Upper lobe of right lung (tissue), 1 donor: ENCODE results near the gene RBM44. TPM values are rescaled to one million over a fixed set of nuclear protein-coding genes. Genes with fewer than 3 reads are reported as not detected.

ENCODE experiments used
- ATAC-seq: fragments of 200-7000 bp; cut with Tn5 transposase; one replicate; pipeline ENCODE4 v1.9.1; 2020; ENCODE audit warnings: mild to moderate bottlenecking, moderate library complexity
- DNase-seq: peaks from one replicate; pipeline ENCODE4 v3.0.0-alpha.2; 2020
- H3K27ac ChIP-seq: fragments of 200-600 bp; one replicate; pipeline ENCODE4 v1.8.0; 2022
- H3K27me3 ChIP-seq: fragments of 200-600 bp; one replicate; pipeline ENCODE4 v1.8.0; 2022; ENCODE audit warnings: mild to moderate bottlenecking
- H3K36me3 ChIP-seq: fragments of 200-600 bp; one replicate; pipeline ENCODE4 v1.8.0; 2022
- H3K4me1 ChIP-seq: fragments of 200-600 bp; one replicate; pipeline ENCODE4 v1.8.0; 2022
- H3K4me3 ChIP-seq: fragments of 200-600 bp; one replicate; pipeline ENCODE4 v1.8.0; 2022; ENCODE audit warnings: mild to moderate bottlenecking
- H3K9me3 ChIP-seq: fragments of 200-600 bp; one replicate; pipeline ENCODE4 v1.8.0; 2022
- intact Hi-C: fragments of 100-400 bp; cut with DNase I; formaldehyde crosslinking; loops from one replicate; pipeline ENCODE4 v1.11.0; 2022
- total RNA-seq: library from RNA; stranded (reverse); fragmentation: NEBNext Ultra II Directional; extraction: Animal tissue kit (Norgen Biotek cat#: 25700); gene quantifications from one replicate; pipeline ENCODE4 v1.2.1, GENCODE V29; 2021
- TF ChIP-seq, protein P1 (sequence below): fragments of 200-600 bp; IDR thresholded peaks from one replicate; pipeline ENCODE4 v1.8.0; 2022; ENCODE audit warnings: antibody characterized with exemption
- donor health status: DM: no; HTN: yes; CAD: no; lungs with severe emphysema.

Gene RBM44
- total RNA-seq, 1 donor from 2014 or later: 1.8 TPM

DNA sequence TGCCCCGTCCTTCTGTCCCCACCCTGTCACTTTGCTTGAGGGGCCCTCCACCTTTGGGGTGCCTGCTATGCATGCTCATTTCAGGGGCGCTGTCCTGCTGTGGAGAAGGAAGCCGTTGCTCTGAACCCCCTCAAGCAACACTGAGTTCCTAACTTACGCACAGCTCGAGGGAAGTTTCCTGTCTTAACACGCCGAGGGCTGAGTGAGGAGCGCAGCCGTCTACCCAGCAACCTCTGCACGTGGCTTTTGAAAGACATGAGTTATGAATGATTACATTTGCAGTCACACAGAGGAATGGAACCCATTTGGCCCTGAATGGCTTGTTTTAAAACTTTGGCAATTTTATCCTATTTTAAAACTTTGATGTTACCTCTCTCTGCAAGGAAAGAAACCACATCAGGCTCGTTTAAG is 74.8 kb downstream of the RBM44 start:
- Histone ChIP-seq H3K9me3 (no peaks in the 10 kb centered on the region), H3K27me3 (no peaks in the 10 kb centered on the region), H3K27ac (no peak overlapping the region), H3K4me3 (no peak overlapping the region), H3K4me1 (no peaks in the 10 kb centered on the region), H3K36me3 (no peaks in the 10 kb centered on the region)
- TF ChIP-seq, protein P1, sequence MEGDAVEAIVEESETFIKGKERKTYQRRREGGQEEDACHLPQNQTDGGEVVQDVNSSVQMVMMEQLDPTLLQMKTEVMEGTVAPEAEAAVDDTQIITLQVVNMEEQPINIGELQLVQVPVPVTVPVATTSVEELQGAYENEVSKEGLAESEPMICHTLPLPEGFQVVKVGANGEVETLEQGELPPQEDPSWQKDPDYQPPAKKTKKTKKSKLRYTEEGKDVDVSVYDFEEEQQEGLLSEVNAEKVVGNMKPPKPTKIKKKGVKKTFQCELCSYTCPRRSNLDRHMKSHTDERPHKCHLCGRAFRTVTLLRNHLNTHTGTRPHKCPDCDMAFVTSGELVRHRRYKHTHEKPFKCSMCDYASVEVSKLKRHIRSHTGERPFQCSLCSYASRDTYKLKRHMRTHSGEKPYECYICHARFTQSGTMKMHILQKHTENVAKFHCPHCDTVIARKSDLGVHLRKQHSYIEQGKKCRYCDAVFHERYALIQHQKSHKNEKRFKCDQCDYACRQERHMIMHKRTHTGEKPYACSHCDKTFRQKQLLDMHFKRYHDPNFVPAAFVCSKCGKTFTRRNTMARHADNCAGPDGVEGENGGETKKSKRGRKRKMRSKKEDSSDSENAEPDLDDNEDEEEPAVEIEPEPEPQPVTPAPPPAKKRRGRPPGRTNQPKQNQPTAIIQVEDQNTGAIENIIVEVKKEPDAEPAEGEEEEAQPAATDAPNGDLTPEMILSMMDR: no peak
- ATAC-seq: no peak
- DNase-seq: peak; percentile 40
- intact Hi-C loops: no loop called here

DNA sequence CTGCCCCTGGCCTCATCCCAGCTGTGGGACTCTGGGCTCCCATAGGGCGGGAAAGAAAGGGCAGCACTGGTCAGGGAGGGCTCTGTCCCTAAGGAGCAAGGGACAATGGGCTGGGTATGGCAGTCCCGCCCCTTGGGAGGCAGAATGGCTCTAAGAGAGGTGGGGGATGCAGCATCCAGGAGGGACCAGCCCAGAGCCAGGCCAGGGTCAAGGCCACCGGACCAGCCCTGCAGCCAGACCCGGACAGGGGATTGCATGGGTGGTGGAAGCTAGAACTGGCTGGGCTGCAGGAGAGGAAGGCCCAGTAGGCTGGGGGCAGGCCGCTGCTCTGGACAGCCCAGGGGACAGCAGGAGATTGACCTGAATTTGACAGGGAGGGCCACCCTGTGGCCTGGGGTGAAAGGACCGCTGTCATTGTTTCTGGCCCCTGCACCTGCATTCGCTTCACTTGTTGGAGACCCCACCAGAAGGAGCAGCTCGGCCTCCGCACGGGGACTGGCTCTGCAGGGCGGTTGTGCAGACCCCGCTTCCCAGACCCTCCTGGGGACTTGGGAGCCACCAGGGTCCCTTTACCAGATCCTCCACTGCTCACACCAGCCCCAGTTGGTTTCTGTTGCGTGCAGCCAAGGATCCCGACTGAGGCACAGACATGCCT is 75.4 kb downstream of the RBM44 start:
- TF ChIP-seq, protein P1: no peak
- intact Hi-C loops: no loop called here
- Histone ChIP-seq H3K4me1 (no peaks in the 10 kb centered on the region), H3K9me3 (no peaks in the 10 kb centered on the region), H3K27me3 (no peaks in the 10 kb centered on the region), H3K36me3 (no peaks in the 10 kb centered on the region), H3K4me3 (no peak overlapping the region), H3K27ac (no peak overlapping the region)
- peak; percentile 59 for DNase-seq
- no peak for ATAC-seq

DNA sequence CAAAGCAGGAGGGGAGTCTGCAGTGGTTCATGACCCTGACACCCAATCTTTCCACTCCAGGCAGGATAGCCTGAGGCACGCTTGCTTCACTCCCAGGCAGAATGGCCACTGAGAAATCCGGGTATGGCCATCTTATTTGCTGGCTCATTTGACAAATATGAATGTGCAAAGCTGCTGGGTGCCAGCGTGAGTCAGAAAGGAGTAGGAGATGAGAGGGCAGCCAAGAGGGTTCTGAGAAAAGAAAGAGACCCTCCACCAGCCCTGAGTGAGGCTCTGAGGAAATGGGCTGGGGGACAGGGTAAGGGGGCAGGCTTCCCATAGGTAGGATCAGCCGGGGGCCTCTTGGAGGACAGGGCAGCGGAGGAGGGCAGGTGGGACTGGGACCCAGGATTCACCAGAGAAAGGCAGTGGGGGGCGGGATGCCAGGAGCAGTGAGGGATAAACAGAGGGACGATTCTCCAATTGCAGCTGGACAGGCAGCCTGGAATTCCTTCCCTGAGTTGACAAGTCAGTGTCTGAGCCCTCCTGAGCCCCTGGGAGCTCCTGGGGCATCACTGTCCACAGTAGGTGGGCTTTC is 76.1 kb downstream of the RBM44 start:
- H3K36me3 ChIP-seq: no peaks in the 10 kb centered on the region
- TF ChIP-seq, protein P1: no peak
- ATAC-seq (no peak), DNase-seq (peak; percentile 42)
- H3K27me3 ChIP-seq: no peaks in the 10 kb centered on the region
- H3K9me3 ChIP-seq: no peaks in the 10 kb centered on the region
- intact Hi-C loops: no loop called here
- H3K4me3 ChIP-seq: no peak overlapping the region
- no peaks in the 10 kb centered on the region for H3K4me1 ChIP-seq
- H3K27ac ChIP-seq: no peak overlapping the region

DNA sequence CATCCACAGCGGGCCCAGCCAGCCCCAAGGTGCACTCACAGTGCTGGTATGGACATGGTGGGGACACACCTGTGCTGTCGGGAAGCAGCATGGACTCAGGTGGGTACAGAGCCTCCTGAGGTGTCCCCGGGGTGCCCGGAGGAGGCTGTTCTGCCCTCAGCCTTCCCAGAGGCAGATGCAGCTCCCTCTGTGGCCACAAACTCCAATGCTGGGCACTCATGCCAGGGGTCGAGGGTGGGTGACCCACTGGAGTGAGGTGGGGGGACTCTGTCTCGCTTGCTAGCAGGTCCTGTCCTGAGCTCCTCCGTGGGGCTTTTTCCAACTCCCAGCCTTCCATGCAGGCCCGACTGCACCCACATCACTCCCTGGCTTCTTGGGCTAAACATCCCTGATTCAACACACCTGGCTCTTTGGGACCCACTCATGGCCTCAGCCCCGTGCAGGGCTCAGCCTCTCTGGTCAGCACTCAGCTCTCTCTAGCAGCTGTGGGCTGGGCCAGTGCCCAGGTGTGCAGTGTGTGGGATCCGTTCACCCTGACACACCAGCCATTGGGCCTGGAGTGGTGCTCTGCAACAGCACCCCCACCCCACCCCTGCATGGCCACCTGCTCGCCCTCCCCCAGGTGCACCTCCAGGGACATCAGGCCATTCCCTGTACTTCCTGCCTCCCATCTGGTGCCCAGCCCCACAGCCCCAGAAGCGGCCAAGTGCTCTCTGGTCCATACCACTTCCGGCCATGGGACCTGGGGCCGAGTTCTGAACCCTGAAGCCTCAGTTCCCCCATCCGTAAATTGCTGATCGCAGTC is 76.9 kb downstream of the RBM44 start:
- H3K27me3 ChIP-seq: no peaks in the 10 kb centered on the region
- intact Hi-C loops: no loop called here
- H3K36me3 ChIP-seq: no peaks in the 10 kb centered on the region
- peak; percentile 57 for DNase-seq
- no peaks in the 10 kb centered on the region for H3K4me1 ChIP-seq
- TF ChIP-seq, protein P1: no peak
- no peaks in the 10 kb centered on the region for H3K9me3 ChIP-seq
- H3K4me3 ChIP-seq: no peak overlapping the region
- H3K27ac ChIP-seq: no peak overlapping the region
- no peak for ATAC-seq

DNA sequence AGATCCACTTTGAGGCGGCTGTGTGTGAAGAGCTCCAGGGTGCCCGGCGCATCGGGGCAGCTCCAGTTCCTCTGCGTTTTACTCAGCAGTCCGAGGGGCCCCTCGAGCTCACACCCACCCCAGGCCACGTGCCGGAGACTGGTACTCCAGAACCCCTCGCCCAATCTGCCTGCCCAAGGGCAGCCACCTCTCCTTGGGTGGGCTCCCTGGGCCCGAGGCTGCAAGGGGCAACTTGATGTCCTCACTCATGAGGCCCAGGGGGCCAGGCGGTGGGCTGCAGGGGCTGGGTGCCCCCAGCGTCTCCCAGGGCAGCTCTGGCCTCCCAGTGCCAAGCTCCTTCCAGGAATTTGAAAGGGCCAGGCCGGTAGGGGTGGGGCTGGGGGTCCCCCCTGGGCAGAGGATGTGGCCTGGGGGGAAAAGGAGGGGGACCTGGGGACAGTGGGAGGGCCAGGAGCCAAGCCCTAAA is 77.5 kb downstream of the RBM44 start:
- H3K4me3 ChIP-seq: no peak overlapping the region
- no peak overlapping the region for H3K27ac ChIP-seq
- H3K36me3 ChIP-seq: no peaks in the 10 kb centered on the region
- H3K27me3 ChIP-seq: no peaks in the 10 kb centered on the region
- TF ChIP-seq, protein P1: no peak
- DNase-seq (peak; percentile 62), ATAC-seq (no peak)
- H3K4me1 ChIP-seq: no peaks in the 10 kb centered on the region
- no peaks in the 10 kb centered on the region for H3K9me3 ChIP-seq
- intact Hi-C loops: no loop called here
